GM21717 (cell line): ENCODE results near the gene RBM19.

Experiments
- ATAC-seq: cut with Tn5 transposase; IDR thresholded peaks from one replicate; pipeline ENCODE4 v1.9.1; 2021; ENCODE audit warnings: mild to moderate bottlenecking, moderate library complexity; ENCODE audit not compliant: unreplicated experiment

RBM19 gene

GRCh38 chr12:113932381-113933196, 33.5 kb downstream of the RBM19 start:
- no peak for ATAC-seq

DNA sequence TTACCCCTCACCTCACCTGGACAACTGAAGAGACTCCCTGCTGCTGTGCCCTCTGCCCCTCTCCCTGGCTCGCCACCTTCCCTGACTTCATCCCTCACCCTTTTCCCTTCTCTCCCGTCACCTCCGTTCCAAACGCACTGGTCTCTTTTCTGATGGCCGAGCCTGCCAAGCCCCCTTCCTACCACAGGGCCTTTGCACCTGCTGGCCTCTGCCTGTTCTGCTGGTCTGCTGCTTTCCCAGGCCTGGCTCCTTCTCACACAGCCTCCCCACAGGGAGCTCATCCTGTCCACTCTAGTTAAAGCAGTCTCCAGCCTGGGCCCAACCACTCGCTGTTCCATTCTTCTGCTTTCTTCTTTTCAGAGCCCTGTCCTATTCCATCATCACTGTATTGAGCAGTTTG, 34.6 kb downstream of the RBM19 start:
- ATAC-seq: no peak

GRCh38 chr12:113930249-113930648, 35.9 kb downstream of the RBM19 start:
- ATAC-seq: no peak

GRCh38 chr12:113929312-113929989, 36.7 kb downstream of the RBM19 start:
- no peak for ATAC-seq

DNA sequence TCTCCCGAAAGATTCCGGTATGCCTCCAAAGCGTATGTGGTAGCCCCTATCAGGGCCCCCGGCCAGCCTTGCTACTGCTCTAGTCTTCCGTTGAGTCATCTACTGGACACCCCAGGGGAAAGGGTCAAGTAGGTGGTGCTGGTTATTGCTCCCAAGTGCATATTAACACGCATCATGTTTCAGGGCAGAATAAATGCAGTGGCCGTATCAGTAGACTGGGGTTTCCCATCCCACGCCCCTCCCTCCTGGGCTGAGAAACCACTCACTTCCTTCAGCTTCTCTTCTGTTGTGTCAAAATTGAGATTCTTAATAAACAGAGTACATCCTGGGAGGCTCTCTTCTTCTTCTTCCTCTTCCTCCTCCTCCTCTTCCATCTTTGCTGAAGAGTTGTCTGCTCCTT, 39.3 kb downstream of the RBM19 start:
- ATAC-seq: no peak

DNA sequence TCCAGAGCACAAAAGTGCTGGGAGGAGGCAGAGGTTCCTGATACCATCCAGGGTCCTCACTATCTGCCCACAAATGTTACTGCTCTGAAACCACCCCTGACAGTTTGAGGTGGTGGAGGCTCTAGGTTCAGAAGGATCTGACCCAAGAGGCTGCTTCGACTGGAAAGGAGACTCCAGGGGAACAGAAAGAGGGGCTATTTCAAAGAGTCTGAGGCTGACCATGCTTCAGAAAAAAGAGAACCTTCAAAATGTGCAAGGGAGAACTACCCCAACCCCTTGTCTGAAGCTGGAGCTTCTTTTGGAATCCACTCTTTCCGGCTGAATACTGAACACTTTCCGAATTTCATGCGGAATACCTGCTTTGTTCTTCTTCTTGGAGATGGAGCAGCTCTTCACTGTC, 41.8 kb downstream of the RBM19 start:
- no peak for ATAC-seq

DNA sequence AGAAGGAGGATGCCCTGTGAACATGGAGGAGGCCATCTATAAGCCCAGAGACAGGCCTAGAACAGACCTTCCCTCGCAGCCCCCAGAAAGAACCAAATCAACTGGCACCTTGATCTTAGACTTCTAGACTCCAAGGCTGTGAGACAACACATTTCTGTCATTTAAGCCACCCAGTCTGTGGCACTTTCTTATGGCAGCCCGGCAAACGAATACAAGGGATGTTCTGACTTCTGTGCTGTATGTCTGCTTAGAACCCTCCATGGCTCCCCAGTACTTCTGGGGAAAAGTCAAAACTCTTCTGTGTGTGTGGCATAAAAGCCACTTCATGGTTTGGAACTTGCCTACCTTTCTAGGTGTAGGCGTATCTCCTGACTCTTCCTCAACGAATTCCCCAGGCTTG, 42.9 kb downstream of the RBM19 start:
- no peak for ATAC-seq

- no peak for ATAC-seq
Observed at GRCh38 chr12:113921430-113921829, 44.7 kb downstream of the RBM19 start.

DNA sequence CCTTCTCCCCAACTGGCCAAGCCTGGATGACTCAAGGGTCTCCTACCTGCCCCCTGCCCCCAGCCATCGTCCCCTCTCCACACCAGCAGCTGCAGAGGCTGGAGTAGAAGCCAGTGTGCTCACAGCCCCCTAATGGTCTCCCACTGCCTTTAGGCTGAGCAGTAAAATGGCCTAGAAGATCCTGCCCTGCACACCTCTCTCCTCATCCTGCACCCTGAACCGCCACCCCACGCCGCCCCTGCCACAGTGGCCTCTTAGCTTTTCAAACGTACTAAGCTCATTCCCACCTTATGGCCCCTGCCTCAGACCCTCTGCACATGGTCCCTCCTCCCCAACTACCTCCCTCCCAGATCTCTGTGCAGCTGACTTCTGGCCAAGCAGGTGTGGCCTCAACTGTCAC, 46.3 kb downstream of the RBM19 start:
- ATAC-seq: no peak

DNA sequence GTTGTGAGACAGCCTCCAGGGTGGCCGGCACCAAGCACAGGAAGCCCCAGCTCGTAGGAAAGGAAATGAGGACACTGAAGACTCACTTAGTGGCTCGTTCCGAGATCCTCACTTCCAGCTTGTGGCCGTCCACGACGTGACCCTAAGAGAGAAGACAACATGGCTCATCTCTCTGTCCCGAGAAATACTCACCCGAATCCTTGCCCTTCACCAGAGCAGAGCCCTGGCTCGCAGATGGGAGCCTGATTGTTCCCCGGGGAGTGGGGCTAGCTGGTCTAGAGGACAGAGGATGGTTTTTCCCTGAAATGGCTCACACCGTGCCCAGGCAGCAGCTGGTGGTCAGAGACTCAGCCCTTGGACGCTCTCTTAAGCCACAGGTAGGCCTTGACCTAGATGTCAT, 47.8 kb downstream of the RBM19 start:
- no peak for ATAC-seq

GRCh38 chr12:113917393-113917792, 48.7 kb downstream of the RBM19 start:
- ATAC-seq: no peak

DNA sequence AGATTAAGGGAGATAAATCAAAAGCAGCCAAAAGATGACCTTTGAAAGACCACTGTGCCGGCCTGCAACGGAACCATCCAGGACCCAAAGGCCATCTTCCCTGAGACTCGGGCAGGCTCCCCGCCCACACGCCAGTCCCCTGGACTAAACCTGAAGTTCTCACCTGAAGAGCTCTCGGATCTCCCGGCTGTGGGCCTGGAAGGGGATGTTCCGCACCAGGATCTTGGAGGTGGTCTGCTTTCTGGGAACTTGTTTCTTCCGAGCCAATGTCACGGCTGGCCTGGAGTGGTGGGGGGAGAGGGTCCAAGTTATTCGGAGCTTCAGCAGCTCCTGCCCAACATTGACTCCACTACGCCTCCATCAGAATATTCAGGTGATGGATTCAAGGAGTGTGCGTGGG, 51.3 kb downstream of the RBM19 start:
- ATAC-seq: no peak

GRCh38 chr12:113914176-113914575, 51.9 kb downstream of the RBM19 start:
- no peak for ATAC-seq

DNA sequence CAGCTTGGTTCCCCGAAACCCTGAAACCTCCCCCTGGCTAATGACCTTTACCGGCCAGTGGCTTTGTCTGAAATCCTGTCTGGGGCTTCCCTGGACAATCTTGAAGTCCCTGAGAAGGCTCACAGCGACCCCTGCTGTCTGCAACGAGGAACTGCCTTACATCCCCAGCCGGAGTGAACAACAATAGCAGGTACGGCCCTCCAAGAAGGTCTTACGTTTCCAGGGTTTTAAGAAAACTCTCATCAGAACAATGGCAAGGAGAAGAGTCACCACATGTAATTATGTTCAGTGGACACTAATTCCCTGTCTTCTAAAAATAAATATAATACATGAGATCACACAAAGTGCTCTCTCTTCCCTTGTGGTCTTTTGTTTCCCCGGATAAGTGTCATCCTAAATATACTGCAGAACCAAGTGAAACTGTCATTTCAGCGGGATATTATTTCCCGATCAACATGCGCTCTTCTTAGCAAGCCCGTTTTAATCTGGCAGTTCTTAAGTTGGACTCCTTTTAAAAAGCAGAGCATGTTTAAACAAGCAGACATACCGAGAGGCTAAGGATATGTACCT, 53.3 kb downstream of the RBM19 start:
- no peak for ATAC-seq

DNA sequence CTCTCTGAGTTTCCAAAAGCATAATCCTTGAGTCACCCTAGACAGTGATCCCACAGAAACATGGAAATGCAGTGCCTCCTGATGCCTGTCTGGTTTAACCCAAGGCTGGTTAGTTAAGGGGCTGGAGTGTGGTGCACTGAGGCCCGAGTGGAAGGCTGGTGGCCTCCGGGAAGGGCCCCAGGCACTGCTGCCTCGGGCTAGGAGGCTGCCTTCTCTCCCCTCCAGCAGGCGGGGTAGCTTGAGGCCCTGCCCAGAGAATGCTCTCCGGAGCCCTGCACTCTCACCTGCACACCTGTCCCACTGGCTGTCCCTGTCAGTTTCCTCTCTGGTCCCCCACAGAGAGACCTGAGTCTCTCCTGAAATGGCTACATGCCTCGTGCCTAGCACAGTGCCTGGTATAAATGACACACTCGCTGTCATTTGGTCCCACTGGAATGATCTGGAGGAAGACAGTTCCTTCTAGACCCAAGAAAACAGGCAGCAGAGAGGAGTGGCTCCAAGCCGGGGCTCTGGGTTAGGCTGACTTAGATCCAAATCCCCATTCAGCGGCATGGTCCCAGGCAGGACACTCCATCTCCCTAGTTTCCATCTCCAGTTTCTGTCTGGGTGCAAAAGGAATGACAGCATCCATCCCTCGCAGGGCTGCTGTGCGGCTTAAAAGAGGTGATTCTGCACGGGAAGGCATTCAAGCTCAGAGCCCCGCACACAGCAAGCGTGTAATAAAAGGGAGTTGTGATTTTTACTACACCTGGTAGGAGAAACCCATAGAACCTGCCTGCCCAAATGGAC, 54.0 kb downstream of the RBM19 start:
- no peak for ATAC-seq

DNA sequence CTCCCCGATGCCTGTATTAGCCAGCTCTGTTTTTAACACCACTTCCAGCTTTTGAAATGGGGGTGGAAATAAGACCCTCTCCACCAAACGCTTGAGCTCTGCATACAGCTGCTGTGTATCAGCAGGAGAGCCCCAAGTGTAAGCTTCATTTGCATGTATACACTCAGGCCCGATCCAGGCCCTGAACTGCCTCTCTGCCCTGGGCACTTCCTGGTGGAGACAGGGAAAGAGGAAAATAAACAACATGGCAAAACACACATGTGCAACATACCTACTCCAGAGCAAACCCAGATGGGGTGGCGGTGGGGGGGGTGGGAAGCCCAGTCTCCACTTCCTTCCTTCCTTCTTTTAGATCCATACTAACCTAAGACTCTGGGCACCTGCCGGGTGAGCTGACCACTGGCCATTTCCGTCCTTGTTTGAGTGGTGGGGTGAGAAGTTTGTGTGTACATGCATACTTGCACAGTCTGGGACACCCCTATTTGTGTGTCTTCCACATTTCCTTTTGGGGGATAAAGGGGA, 55.3 kb downstream of the RBM19 start:
- ATAC-seq: no peak

DNA sequence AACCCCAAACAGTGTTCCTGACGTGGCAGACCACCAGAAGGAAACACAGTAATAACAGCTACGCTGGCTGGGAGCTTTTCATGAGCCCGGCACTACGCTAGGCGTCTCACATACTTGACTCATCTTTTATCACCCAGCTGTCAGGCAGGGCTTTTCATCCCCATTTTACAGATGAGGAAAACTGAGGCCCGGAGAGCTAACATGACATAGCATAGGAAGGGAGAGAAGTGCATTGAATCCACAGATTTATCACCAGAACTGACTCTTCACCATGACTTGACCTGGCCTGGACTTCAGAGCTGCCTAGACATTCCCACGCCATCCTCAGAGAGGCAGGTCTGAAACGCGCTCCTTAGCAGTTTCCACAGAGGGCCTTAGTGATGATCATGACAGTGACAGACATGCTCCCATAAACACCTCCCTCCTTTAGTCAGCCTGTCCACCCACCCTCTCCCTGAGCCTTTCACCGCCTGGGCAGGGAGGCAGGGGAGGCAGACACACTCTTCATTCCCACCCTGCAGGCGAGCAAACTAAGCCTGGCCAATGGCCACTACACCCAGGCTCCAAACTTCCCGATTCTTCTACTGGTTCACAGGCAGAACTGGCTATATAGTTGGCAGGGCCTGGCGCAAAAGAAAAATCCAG, 56.2 kb downstream of the RBM19 start:
- no peak for ATAC-seq

DNA sequence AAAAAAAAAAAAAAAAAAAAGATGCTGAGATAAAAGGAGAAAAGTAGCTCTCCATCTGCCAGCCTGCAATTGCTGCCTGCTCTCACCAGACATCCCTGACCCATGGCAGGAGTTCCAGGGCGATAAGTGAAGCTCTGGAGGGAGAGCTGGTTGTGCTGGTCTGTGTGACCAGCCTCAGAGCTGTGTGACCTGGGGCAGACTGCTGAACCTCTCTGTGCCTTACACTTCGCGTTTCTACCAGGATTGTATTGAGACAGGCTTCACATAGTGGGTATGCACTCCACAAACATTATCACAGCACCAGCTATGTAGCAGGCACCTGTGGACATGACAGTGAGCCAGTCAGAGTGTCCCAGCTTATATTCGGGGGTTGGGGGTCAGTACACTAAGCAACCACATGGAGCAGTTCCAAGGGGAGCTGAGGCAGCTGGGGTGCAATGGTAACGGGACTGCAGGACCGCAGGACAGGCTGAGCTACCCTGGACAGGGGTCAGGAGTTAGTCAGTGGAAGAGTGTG, 57.5 kb downstream of the RBM19 start:
- no peak for ATAC-seq

- no peak for ATAC-seq
Observed at GRCh38 chr12:113907446-113908180, 58.5 kb downstream of the RBM19 start.
